Calu3 (cell line): ENCODE measurements around the gene ZBTB16. TPM values are rescaled to one million over a fixed set of nuclear protein-coding genes. Genes with fewer than 3 reads are reported as not detected.

Experiments used
- BruUV-seq: library from RNA; stranded (reverse); fragments of 400-500 nt; replicated peaks from 2 replicates; lab custom pipeline; 2021; lab: Mats Ljungman, UMichigan
- CTCF ChIA-PET: fragments of 300-600 bp; sonication (Branson Sonifier 250); formaldehyde crosslinking; loops from one replicate; lab custom pipeline; 2022; ENCODE audit warnings: antibody characterized with exemption; lab: Charles Lee
- DNase-seq: peaks from one replicate; pipeline ENCODE4 v3.0.0; 2022
- H3K27ac Mint-ChIP-seq: one replicate; pipeline ENCODE4 v1.8.0; 2022; ENCODE audit warnings: mixed read lengths; ENCODE audit not compliant: unreplicated experiment
- H3K27me3 Mint-ChIP-seq: one replicate; pipeline ENCODE4 v1.8.0; 2022; ENCODE audit warnings: mixed read lengths; ENCODE audit not compliant: unreplicated experiment
- H3K36me3 Mint-ChIP-seq: one replicate; pipeline ENCODE4 v1.8.0; 2022; ENCODE audit warnings: mild to moderate bottlenecking, moderate library complexity, mixed read lengths; ENCODE audit not compliant: insufficient read depth, unreplicated experiment
- H3K4me1 Mint-ChIP-seq: one replicate; pipeline ENCODE4 v1.8.0; 2022; ENCODE audit warnings: mild to moderate bottlenecking, low read depth, mixed read lengths; ENCODE audit not compliant: unreplicated experiment
- H3K4me3 Mint-ChIP-seq: one replicate; pipeline ENCODE4 v1.8.0; 2022; ENCODE audit warnings: mild to moderate bottlenecking, low read depth, moderate library complexity, mixed read lengths; ENCODE audit not compliant: unreplicated experiment
- H3K9me3 Mint-ChIP-seq: one replicate; pipeline ENCODE4 v1.8.0; 2022; ENCODE audit warnings: low read depth, mixed read lengths; ENCODE audit not compliant: unreplicated experiment
- CTCF ChIP-seq: fragments of 200-600 bp; IDR thresholded peaks from one replicate; pipeline ENCODE4 v1.8.0; 2022; ENCODE audit warnings: antibody characterized with exemption; ENCODE audit not compliant: unreplicated experiment
- intact Hi-C: fragments of 100-400 bp; cut with micrococcal nuclease; formaldehyde crosslinking; loops from one replicate; pipeline ENCODE4 v1.10.0; 2022; ENCODE audit not compliant: unreplicated experiment
- total RNA-seq: library from RNA; stranded (reverse); gene quantifications from 2 replicates; pipeline ENCODE4 v1.2.3, GENCODE V29; 2022

Gene ZBTB16
- total RNA-seq, 1 experiment from 2014 or later, result not detected

GRCh38 chr11:114169321-114169749, 109.8 kb downstream of the ZBTB16 start:
- Mint-ChIP-seq H3K4me3 (no peak overlapping the region), H3K9me3 (no peaks in the 10 kb centered on the region), H3K4me1 (no peaks in the 10 kb centered on the region), H3K27me3 (peaks cover 95% of the 10 kb centered on the region), H3K36me3 (no peaks in the 10 kb centered on the region), H3K27ac (no peak overlapping the region)
- BruUV-seq, result no TSS peak
- intact Hi-C loops, result no loop called here
- no peak for DNase-seq
- CTCF ChIA-PET, result no interaction called here
- TF ChIP-seq CTCF, result no peak

- no TSS peak for BruUV-seq
- CTCF ChIA-PET, result no interaction called here
- Mint-ChIP-seq H3K27ac (no peak overlapping the region), H3K9me3 (no peaks in the 10 kb centered on the region), H3K4me3 (no peak overlapping the region), H3K4me1 (no peaks in the 10 kb centered on the region), H3K36me3 (no peaks in the 10 kb centered on the region), H3K27me3 (peaks cover 95% of the 10 kb centered on the region)
- TF ChIP-seq CTCF, result no peak
- intact Hi-C loops, result no loop called here
- no peak for DNase-seq
Observed at GRCh38 chr11:114169821-114170220, 110.3 kb downstream of the ZBTB16 start.

GRCh38 chr11:114170226-114170625, 110.7 kb downstream of the ZBTB16 start:
- CTCF ChIA-PET, result no interaction called here
- Mint-ChIP-seq H3K4me1 (no peaks in the 10 kb centered on the region), H3K9me3 (no peaks in the 10 kb centered on the region), H3K36me3 (no peaks in the 10 kb centered on the region), H3K27me3 (peaks cover 95% of the 10 kb centered on the region), H3K27ac (no peak overlapping the region), H3K4me3 (no peak overlapping the region)
- DNase-seq, result no peak
- no peak for TF ChIP-seq CTCF
- intact Hi-C loops, result no loop called here
- no TSS peak for BruUV-seq

- no TSS peak for BruUV-seq
- Mint-ChIP-seq H3K36me3 (no peaks in the 10 kb centered on the region), H3K9me3 (no peaks in the 10 kb centered on the region), H3K4me1 (no peaks in the 10 kb centered on the region), H3K27ac (no peak overlapping the region), H3K27me3 (peaks cover 95% of the 10 kb centered on the region), H3K4me3 (no peak overlapping the region)
- no peak for TF ChIP-seq CTCF
- CTCF ChIA-PET, result no interaction called here
- DNase-seq, result no peak
- intact Hi-C loops, result no loop called here
Observed at GRCh38 chr11:114171257-114172054, 111.9 kb downstream of the ZBTB16 start.
